NCI-H1417 (cell line): ENCODE data around the gene HS6ST3.

ENCODE experiments used
- DNase-seq, 3 experiments: peaks; one replicate each; lab custom pipeline; 2025; lab: John Stamatoyannopoulos, UW

The HS6ST3 gene

GRCh38 chr13:96836733-96837132 lies 746.8 kb downstream of the HS6ST3 start:
- DNase-seq, result no peak

- no peak for DNase-seq
Observed at GRCh38 chr13:96837809-96838208, 747.9 kb downstream of the HS6ST3 start.

- peak in 1 of 3 experiments; percentile 73 for DNase-seq
Observed at GRCh38 chr13:96844195-96844594, 754.3 kb downstream of the HS6ST3 start.

- peak; percentile 19 to 85 (median 55) for DNase-seq
Observed at GRCh38 chr13:96844616-96845015, 754.7 kb downstream of the HS6ST3 start.

- DNase-seq, result peak in 1 of 3 experiments; percentile 37
Observed at GRCh38 chr13:96848286-96848685, 758.4 kb downstream of the HS6ST3 start.

GRCh38 chr13:96849091-96849490 lies 759.2 kb downstream of the HS6ST3 start:
- DNase-seq, result no peak

GRCh38 chr13:96850538-96851145 lies 760.7 kb downstream of the HS6ST3 start:
- DNase-seq, result no peak

- peak in 2 of 3 experiments; percentile 19 to 63 for DNase-seq
Observed at GRCh38 chr13:96851856-96852445, 762.0 kb downstream of the HS6ST3 start.

GRCh38 chr13:96858133-96858826 lies 768.4 kb downstream of the HS6ST3 start:
- DNase-seq, result no peak

GRCh38 chr13:96860882-96861281 lies 771.0 kb downstream of the HS6ST3 start:
- no peak for DNase-seq

- DNase-seq, result no peak
Observed at GRCh38 chr13:96862093-96862492, 772.2 kb downstream of the HS6ST3 start.

GRCh38 chr13:96862999-96863398 lies 773.1 kb downstream of the HS6ST3 start:
- no peak for DNase-seq

- DNase-seq, result no peak
Observed at GRCh38 chr13:96871469-96871868, 781.6 kb downstream of the HS6ST3 start.

GRCh38 chr13:96880419-96880818 lies 790.5 kb downstream of the HS6ST3 start:
- DNase-seq, result peak in 1 of 3 experiments; percentile 17
